GM19467 (cell line): ENCODE data around the gene PBX4.

Source experiments
- ATAC-seq: cut with Tn5 transposase; IDR thresholded peaks from one replicate; pipeline ENCODE4 v1.9.1; 2021; ENCODE audit warnings: mild to moderate bottlenecking, moderate library complexity; ENCODE audit not compliant: unreplicated experiment

PBX4 gene

DNA sequence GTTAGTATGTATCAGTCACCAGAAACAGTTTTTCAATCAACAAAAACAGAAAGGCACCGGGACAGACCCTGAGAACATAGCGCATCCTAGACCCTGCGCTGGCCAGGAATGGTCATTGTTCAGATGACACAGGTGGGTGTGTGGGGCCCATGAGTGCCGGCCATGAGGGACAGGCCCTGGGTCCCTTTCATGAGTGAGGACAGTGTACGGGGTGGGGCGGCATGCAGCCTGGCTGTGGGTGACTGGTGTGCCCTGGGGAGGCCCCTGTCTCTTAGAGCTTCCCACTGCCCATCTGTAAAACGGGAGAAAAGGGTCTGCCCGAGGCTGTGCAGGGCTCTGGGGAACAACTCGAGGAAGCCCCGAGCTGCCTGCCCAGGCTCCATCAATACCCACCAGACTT lies 25.8 kb downstream of the PBX4 start:
- no peak for ATAC-seq

DNA sequence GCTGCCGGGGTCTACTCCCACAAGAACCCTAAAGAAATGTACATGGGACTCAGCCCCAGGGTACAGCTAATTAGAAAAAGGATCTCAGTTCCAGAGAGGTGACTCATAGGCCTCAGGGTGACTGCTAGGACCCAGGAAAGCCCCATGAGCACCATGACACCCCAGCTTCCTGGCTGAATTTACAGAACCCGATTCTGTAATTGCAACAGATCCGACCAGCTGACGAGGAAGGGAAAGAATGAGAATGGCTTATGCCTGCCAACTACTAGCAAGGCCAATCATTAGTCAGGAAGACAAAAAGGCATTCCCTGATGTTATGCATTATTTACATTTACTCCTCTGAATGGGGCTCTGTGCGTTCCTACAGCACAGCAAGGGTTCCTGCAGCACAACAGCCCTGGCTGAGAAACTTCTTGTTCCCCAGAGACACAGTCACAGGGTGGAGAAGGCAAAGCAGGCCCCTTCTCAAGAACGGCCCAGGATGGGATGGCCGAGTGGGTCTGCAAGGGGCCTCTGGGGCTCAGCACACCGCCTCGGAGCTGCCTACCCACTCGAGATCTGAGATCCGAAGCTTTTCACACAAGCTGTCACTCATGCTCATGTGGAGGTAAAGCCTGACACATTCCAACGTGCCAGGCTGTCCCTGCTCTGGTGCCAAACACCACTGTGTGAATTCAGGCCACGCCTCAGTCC lies 27.2 kb downstream of the PBX4 start:
- no peak for ATAC-seq

DNA sequence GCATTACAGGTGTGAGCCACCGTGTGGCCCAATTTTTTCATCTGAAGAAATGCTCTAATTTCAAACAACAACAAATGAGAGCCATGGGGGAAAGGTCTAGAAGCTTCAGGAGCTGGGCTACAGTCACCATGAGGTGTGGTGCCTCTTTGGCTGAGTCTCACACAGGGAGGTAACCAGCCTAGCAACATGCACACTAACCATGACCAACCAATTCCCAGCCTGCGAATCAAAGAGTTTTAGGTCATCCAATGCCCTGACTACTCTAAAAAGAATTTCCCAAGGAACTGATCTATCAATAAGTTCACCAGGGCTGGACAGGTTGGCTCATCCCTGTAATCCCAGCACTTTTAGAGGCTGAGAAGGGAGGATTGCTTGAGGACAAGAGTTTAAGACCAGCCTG lies 29.9 kb downstream of the PBX4 start:
- no peak for ATAC-seq

DNA sequence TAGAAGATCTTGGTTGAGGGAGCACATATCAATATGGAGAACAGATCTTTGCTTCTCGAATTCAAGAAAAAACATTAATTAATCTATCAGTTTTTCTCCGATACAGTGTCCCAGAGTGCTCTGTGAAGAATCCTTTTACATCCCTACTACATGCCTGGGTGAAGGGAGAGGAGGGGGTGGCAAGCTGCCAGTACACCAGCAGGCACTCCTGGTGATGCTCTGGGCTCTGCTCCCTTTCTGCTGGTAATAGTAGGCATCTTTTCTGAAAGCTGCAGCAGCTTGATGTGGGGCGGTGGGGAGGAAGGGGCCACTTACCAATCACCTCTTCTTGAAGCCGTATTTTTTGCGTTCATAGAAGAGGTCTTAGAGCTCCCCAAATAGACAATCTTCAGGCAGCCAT lies 30.7 kb downstream of the PBX4 start:
- no peak for ATAC-seq

DNA sequence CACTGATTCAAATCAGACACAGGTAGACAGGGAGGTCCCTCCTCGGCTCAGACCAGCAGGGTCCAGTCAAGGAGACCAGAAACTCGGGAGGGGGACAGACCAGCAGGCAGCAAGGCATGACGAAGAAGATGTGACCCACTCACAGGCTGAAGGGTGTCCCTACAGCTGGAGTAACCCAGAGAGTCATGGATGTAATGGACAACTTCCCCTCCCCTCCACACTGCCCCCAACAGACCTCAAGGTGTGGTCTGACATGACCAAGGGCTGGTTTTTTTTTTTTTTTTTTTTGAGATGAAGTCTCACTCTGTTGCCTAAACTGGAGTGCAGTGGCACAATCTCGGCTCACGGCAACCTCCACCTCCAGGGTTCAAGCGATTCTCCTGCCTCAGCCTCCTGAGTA lies 34.1 kb downstream of the PBX4 start:
- ATAC-seq = no peak

DNA sequence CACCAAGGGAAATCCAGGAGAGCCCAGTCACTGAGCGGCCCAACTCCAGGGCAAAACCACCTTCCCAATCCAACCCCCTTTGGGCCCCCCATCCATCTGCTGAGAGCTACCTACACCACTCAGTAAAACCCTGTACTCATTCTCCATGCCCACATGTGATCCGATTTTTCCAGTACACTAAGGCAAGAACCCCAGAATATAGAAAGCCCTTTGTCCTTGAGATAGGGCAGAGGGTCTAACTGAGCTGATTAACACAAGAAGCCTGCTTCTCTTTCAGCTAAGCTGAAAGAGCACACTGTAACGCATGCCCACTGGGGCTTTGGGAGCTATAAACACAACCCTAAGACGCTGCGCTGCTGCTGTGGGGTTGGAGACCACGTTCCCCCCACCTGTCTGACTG lies 36.0 kb downstream of the PBX4 start:
- no peak for ATAC-seq

DNA sequence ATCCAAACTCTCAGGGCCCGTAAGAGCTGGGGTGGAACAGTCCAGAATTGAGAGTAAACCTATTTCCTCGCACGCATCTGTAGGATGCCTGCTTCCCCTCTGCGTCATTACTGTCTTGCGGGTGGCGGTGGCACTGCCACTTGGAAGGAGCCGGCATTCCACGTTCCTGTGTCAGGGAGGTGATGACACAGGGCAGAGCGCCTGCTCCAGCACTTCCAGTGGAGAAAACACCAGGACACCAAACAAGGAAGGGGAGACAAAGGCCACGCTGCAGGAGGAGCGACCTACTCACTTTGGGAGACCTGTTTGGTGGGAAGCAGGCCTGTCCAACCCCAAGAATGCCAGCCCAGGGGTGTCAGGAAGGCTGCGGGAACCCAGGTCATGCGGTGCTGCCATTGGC lies 37.1 kb downstream of the PBX4 start:
- ATAC-seq = no peak

DNA sequence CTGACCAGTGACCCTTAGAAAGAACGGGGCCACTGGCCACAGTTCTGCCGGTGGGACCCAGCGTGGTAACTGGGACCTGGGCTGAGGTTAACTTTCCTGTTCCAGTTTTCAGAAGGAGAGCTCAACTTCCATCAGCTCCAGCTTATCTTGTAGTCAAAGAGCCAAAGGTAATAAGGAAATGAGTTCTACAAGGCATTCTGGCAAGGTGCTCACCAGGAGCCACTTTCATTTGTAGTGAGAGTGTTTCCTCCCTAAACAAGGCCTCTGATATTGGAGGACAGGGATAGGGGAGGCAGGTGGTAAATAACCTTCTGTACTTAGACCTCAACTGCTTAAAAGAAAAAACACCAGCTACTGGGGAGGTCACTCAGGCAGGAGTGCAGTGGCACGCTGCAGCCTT lies 38.1 kb downstream of the PBX4 start:
- ATAC-seq = no peak

DNA sequence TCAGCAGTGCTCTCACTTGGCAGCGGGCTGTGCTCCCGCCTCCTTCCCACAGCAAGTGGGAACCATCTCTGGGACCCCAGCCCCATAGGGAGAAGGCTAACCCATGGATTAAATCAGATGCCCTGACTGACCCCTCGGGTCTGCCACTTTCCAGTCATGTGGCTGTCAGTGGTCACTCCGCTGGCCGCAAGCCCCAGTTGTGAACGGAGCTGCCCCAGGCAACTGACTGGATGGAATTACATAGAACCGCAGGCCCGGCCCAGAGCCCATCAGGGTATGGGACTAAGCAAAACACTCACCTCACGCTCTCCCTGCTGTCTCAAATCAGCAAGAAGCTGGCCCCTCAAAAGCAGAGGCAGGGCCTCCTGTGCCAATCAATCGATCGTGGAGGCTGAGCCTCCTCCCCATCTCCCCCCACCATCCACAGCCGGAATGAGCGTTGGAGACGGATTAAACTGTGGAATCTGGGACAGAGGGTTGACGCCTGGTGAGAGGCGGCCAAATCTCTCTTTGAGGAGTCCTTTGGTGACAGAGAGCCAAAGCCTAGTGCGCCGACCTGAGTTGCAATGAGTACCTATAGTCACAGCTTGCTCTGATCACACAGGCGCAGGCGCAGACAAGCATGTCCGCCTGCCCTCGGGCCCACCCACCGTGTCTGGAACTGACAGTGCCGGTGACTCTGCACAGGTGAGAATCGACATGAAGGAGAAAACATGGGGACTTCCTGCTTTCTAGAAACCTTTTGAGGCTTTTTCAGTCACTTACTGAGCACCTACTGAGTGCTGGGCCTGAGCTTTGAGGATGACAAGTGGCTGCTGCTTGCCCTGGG lies 38.7 kb downstream of the PBX4 start:
- no peak for ATAC-seq

DNA sequence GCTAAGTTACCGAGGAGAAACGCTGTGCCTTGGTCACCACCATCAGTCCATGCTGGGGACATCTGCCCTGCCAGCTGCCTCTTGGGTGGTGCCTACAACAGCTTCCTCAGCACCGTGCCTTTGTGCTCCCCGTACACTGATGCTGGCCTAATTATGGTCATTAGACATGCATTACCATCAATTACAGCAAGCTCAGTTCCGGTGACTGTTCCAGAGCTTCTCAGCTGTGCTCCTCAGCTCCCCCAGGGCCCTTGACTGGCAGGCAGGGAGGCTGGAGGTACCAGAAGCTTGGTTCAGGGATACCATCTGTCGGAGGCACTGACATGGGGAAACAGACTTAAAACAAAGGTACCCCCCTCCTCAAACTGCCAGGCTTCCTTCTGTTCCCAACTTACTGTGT lies 40.2 kb downstream of the PBX4 start:
- ATAC-seq = no peak

DNA sequence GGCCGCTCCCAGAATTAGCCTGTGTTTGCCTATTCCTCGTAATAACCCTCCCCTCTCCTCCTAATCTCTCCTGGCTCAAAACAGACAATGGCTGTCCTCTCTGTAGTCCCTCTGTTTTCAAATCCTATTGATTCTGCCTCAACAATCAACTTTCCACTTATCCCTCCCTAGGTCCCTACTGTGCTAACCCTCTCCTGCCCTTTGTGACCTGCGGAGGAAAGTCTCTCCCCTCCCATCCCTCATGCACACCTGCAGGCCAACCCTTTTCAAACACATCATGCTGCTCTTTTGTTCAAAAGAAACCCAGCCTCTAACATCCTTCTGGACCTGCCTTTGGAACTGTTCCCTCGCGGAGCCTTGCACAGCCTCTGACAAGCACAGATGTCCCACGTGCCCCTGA lies 43.1 kb downstream of the PBX4 start:
- no peak for ATAC-seq

DNA sequence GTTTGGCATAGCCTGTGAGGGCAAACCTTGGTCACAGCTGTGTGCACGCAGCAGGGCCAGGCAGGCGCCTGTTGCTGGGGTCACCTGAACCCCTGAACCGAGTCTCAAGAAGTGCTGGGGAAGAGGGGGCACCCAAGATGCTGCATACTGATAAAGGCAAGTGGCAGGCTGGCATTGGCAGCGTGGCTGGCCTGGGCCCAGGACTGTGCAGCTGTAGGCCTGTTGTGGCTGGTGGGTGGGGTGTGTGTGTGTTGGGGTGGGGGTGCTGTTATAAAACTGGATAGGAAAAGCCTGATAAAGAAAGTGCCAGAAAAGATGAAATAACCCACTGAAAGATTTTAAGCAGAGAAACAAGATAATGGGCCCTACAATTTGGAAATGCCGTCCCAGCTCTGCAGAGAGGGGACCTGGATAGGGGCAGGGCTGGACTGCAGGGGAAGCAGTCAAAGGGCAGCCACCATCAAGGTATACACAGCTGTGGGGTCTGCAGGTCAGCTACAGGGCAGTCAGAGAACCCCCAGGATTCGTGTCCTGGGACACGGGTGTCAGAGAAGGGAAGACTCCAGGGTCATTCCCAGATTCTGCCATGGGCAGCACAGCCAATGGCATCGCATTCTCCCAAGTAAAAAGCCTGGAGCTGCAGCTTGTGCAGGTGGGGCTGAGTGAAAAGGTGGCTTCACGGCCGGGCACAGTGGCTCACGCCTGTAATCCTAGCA lies 47.3 kb downstream of the PBX4 start:
- no peak for ATAC-seq

DNA sequence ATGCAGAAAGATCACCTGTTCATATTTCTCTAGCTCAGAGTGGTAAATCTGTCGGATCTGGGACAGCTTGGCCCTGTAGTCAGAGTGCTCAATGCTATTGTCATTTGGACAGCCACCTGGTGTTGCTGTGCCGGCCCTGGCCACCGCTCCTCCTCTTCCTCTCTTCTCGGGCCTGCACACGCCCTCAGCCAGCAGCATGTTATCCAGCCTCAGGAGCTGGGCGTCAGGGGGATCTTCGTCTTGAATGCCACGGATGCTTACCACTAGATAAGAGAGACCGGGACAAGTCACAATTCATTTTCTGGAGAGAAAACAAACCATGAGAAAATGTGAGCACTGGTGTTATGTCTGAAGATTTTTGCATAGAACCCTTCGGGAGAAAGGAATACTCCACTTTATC lies 47.9 kb downstream of the PBX4 start:
- ATAC-seq = no peak

DNA sequence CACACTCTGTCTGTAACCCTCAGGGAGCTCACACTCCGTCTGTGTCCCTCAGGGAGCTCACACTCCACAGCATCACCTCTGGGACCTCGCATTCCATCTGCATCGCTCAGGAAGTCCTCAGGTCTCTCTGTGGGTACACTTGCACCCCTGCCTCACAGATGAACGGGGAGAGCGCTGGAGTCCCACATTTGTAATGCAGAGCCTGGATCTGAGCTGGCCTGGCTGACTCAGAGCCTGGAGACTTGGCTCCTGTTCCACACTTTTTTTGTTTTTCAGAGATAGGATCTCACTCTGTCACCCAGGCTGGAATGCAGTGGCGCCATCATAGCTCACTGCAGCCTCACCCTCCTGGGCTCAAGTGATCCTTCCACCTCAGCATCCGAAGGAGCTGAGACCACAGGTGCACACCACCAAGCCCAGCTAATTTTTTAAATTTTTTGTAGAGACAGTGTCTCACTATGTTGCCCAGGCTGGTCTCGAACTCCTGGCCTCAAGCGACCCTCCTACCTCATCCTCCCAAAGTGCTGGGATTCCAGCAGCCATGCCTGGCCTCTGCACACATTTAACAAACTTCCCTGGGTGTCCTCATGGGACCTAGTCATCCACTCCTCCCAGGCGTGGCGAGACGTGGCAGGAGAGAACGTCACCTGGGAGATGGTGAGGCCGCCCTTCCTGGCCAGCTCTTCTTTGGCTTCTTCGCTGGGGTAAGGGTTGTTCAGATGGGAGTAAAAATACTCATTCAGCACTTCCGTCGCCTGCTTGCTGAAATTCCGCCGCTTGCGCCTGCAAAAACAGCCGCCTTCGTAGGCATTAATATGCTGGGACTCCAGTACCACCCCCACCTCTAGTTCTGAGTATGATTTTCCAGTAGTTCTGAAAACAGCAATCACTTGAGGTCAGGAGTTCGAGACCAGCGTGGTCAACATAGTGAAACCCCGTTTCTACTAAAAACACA lies 49.4 kb downstream of the PBX4 start:
- no peak for ATAC-seq

DNA sequence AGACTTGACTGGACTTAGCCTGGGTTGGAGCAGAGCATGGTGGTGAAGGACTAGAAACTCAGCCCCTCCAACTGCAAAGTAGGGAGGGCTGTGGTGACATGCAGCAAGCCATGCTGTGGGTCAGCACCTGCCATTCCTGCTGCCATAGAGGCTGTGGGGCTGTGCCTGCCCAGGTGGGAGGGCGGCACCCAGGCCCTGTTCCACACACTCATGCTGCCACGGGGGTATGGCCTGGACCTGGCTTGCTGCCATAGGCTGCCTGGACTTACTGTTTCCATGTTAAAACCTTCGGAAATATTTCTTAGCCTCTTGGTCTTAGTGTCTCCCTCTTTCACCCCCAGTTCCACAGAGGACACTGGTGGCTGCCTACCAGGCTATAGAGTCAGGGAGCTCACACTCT lies 51.1 kb downstream of the PBX4 start:
- no peak for ATAC-seq

DNA sequence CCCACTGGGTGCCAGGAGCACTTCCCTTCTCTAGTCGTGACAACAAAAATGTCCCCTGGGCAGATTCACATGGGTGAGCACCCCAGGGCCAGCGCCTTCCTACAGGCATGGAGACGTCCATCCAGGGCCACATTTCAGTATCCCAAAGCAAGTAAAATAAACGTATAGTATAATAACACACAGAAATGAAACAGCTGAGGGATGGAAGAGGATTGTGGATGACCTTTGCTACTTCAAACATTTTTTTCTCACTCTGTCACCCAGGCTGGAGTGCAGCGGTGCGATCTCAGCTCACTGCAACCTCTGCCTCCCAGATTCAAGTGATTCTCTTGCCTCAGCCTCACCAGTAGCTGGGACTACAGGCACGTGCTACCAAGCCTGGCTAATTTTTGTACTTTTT lies 52.2 kb downstream of the PBX4 start:
- no peak for ATAC-seq

DNA sequence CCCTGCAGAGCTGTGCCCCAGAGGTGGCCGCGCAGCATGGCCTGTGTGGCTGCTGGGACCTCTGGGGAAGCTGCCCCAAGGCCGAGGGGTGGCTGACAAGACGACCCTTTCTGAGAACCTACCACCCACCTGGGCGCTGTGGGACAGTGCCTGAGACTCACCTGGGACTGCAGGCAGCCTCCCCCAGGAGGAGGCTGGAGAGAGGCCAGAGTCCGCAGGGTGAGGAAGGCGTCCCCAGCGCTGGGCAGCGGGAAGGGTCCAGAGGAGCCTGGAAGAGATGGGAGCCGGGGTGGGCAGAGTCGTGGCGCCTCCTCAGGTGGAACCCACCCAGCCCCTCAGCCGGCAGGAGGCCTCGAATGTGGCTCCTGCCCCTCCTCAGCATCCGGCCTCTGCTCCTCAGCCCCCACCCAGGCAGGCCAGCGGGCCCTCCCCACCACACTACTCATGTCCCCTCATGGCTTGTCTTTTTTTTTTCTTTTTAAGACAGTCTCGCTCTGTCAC lies 55.1 kb downstream of the PBX4 start:
- no peak for ATAC-seq

DNA sequence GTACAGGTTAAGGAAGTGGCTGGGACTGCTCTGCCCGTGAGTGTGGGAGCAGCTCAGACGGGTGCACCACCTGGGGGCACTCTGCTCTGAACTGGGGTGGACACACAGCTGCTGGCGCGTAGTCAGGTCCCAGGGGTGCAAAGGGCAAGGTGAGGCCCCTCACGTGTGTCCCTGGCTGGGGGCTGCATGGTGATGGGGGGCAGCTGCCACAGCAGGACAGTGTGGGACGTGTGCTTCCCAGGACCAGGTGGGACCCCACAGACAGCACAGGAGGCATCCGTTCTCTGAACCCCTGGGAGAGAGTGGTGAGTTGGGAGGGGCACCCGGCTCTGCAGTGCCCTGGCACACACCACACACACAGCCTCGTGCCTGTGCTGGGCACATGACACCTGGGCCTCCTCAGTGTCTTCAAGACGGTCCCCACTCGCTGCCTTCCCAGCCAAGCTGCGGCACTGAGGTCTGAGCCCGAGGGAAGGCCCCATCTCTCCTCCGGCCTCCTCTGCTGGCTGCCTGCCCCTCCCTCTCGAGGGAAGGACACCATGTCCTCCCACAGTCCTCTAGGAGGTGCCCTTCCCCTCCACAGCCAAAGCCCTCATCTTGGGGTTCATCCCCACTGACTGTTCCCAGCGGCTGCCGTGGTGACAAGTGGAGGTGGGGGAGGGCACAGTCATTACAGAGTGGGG lies 55.7 kb downstream of the PBX4 start:
- ATAC-seq = no peak

DNA sequence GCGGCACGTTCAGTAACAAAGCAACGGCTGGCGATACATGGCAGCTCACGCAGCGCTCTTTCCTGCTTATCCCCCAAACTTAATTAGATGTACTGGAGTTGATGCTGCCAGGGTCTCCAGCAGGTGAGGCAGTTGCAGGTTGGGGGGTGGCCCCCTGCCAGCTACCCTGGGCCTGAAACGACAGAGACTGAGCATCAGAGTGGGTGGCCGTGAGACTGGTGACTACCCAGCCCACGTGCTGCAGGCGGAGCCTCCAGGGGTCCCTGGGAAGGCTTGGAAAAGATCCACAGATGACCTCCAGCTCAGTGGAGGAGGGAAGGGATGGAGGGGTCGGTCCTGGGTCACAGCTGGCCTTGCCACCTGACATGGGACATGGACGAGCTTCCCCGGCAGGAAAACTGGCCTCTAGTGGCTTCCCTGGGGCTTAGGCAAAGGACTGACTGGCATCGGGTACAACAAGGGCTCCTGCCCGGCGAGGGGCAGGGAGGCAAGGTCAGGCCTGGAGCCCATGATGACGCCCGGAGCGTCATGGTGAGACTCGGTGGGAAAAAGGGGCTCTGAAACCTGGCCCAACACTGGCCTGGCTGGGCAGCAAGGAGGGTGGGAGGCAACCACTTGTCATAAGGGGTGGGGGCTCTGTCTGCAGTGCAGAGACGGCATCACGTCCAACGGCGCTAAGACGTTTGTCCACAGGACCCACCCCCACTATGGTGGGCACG lies 56.4 kb downstream of the PBX4 start:
- ATAC-seq = no peak
